ENCODE results near the gene NTSR2. TPM values are rescaled to one million over a fixed set of nuclear protein-coding genes. Genes with fewer than 3 reads are reported as not detected.

The NTSR2 gene
- total RNA-seq = not detected in 2 replicates

GRCh38 chr2:11669454-11670291 is at the start of gene NTSR2:
Gene NTSR2 (minus strand): TSS chr2:11670195. CDS start chr2:11670129, 66 bp downstream.

Other genes with a start within 250 kb of the NTSR2 start
- gene E2F6, start 204.0 kb downstream of the NTSR2 start, total RNA-seq = 7.3 and 10.0 TPM in 2 replicates
- 0.78 and 1.1 TPM in 2 replicates for gene GREB1, start 136.2 kb downstream of the NTSR2 start, total RNA-seq
- 84.1 and 116 TPM in 2 replicates for gene LPIN1, start 76.4 kb upstream of the NTSR2 start, total RNA-seq

Data from subcutaneous preadipocyte (primary cell).